Stimulated activated naive B cell treated with anti-CD40 and anti-IgM and Interleukin-4, amounts not matched to agents 10 μg/mL and 1 μg/mL and 100 μg/mL, for 72 hours (primary cell): ENCODE results near the gene HOXA2.

Experiments used
- ATAC-seq, 2 donors: fragments of 150-1000 bp; cut with Tn5 transposase; replicated peaks; 2 replicates each; pipeline ENCODE4 v1.10.0; 2021; ENCODE audit warnings: moderate library complexity in 1 of 2
- DNase-seq: peaks from one replicate; pipeline ENCODE4 v3.0.0; 2021
- H3K27ac Mint-ChIP-seq: one replicate; pipeline ENCODE4 v1.8.0; 2022; ENCODE audit warnings: mild to moderate bottlenecking, mixed read lengths
- H3K27me3 Mint-ChIP-seq, 2 donors: one replicate each; pipeline ENCODE4 v1.8.0; 2022; ENCODE audit warnings: mixed read lengths in 2 of 2
- H3K36me3 Mint-ChIP-seq, 2 donors: one replicate each; pipeline ENCODE4 v1.8.0; 2022; ENCODE audit warnings: mixed read lengths in 2 of 2, mild to moderate bottlenecking in 1 of 2
- H3K4me1 Mint-ChIP-seq, 2 donors: one replicate each; pipeline ENCODE4 v1.8.0; 2022; ENCODE audit warnings: mixed read lengths in 2 of 2, mild to moderate bottlenecking in 1 of 2
- H3K4me3 Mint-ChIP-seq, 2 donors: one replicate each; pipeline ENCODE4 v1.8.0; 2022; ENCODE audit warnings: mild to moderate bottlenecking in 2 of 2, mixed read lengths in 2 of 2, moderate library complexity in 1 of 2
- H3K9me3 Mint-ChIP-seq, 2 donors: one replicate each; pipeline ENCODE4 v1.8.0; 2022; ENCODE audit warnings: mixed read lengths in 2 of 2, mild to moderate bottlenecking in 1 of 2

The HOXA2 gene

GRCh38 chr7:27124096-27124901 is 21.8 kb upstream of the HOXA2 start:
- no peak overlapping the region for H3K27ac Mint-ChIP-seq
- no peak for DNase-seq

GRCh38 chr7:27123477-27124053 is 21.1 kb upstream of the HOXA2 start:
- Mint-ChIP-seq H3K27ac (no peak overlapping the region), H3K4me3 (no peak overlapping the region), H3K27me3 (peaks cover 36 to 40% of the 10 kb centered on the region in 2 donors), H3K4me1 (no peaks in the 10 kb centered on the region), H3K9me3 (no peaks in the 10 kb centered on the region), H3K36me3 (no peaks in the 10 kb centered on the region)
- ATAC-seq (no peak), DNase-seq (no peak)

More at GRCh38 chr7:27124096-27124901, 21.8 kb upstream of the HOXA2 start:
- H3K4me1 Mint-ChIP-seq, result no peaks in the 10 kb centered on the region
- peaks cover 0 to 4% of the 10 kb centered on the region in 2 donors for H3K9me3 Mint-ChIP-seq
- H3K27me3 Mint-ChIP-seq, result peaks cover 44 to 47% of the 10 kb centered on the region in 2 donors
- no peak for ATAC-seq
- H3K36me3 Mint-ChIP-seq, result peaks cover 2 to 4% of the 10 kb centered on the region in 2 donors
- no peak overlapping the region for H3K4me3 Mint-ChIP-seq

GRCh38 chr7:27123007-27123476 is 20.6 kb upstream of the HOXA2 start:
- no peak overlapping the region for H3K4me3 Mint-ChIP-seq
- DNase-seq, result no peak
- peaks cover 34 to 35% of the 10 kb centered on the region in 2 donors for H3K27me3 Mint-ChIP-seq
- H3K36me3 Mint-ChIP-seq, result no peaks in the 10 kb centered on the region
- H3K27ac Mint-ChIP-seq, result no peak overlapping the region
- no peaks in the 10 kb centered on the region for H3K9me3 Mint-ChIP-seq
- no peak for ATAC-seq
- no peaks in the 10 kb centered on the region for H3K4me1 Mint-ChIP-seq

GRCh38 chr7:27122077-27122910 is 19.8 kb upstream of the HOXA2 start:
- no peak overlapping the region for H3K4me3 Mint-ChIP-seq
- ATAC-seq (no peak), DNase-seq (no peak)
- no peaks in the 10 kb centered on the region for H3K36me3 Mint-ChIP-seq
- no peaks in the 10 kb centered on the region for H3K9me3 Mint-ChIP-seq
- no peak overlapping the region for H3K27ac Mint-ChIP-seq
- H3K27me3 Mint-ChIP-seq, result peaks cover 28 to 29% of the 10 kb centered on the region in 2 donors
- H3K4me1 Mint-ChIP-seq, result no peaks in the 10 kb centered on the region

GRCh38 chr7:27121684-27122076 is 19.2 kb upstream of the HOXA2 start:
- DNase-seq (no peak), ATAC-seq (no peak)
- H3K27me3 Mint-ChIP-seq, result peaks cover 23 to 31% of the 10 kb centered on the region in 2 donors
- H3K36me3 Mint-ChIP-seq, result no peaks in the 10 kb centered on the region
- no peak overlapping the region for H3K27ac Mint-ChIP-seq
- no peaks in the 10 kb centered on the region for H3K4me1 Mint-ChIP-seq
- H3K4me3 Mint-ChIP-seq, result no peak overlapping the region
- H3K9me3 Mint-ChIP-seq, result no peaks in the 10 kb centered on the region

- no peak overlapping the region for H3K27ac Mint-ChIP-seq
- no peaks in the 10 kb centered on the region for H3K4me1 Mint-ChIP-seq
- no peaks in the 10 kb centered on the region for H3K9me3 Mint-ChIP-seq
- peaks cover 2 to 16% of the 10 kb centered on the region in 2 donors for H3K27me3 Mint-ChIP-seq
- DNase-seq, result no peak
- ATAC-seq, result no peak
- H3K36me3 Mint-ChIP-seq, result no peaks in the 10 kb centered on the region
- no peak overlapping the region for H3K4me3 Mint-ChIP-seq
Observed at GRCh38 chr7:27119412-27119911, 17.0 kb upstream of the HOXA2 start.

- ATAC-seq, result no peak
- Mint-ChIP-seq H3K36me3 (no peaks in the 10 kb centered on the region), H3K4me1 (no peaks in the 10 kb centered on the region)
Observed at GRCh38 chr7:27118580-27118979, 16.1 kb upstream of the HOXA2 start.

GRCh38 chr7:27117887-27118491 is 15.5 kb upstream of the HOXA2 start:
- Mint-ChIP-seq H3K27me3 (peaks cover 4 to 13% of the 10 kb centered on the region in 2 donors), H3K27ac (no peak overlapping the region), H3K36me3 (no peaks in the 10 kb centered on the region), H3K4me1 (no peaks in the 10 kb centered on the region), H3K9me3 (no peaks in the 10 kb centered on the region), H3K4me3 (no peak overlapping the region)
- ATAC-seq (no peak), DNase-seq (no peak)

More at GRCh38 chr7:27118580-27118979, 16.1 kb upstream of the HOXA2 start:
- Mint-ChIP-seq H3K9me3 (no peaks in the 10 kb centered on the region), H3K27me3 (peaks cover 0 to 10% of the 10 kb centered on the region in 2 donors), H3K4me3 (no peak overlapping the region), H3K27ac (no peak overlapping the region)
- DNase-seq, result no peak

DNA sequence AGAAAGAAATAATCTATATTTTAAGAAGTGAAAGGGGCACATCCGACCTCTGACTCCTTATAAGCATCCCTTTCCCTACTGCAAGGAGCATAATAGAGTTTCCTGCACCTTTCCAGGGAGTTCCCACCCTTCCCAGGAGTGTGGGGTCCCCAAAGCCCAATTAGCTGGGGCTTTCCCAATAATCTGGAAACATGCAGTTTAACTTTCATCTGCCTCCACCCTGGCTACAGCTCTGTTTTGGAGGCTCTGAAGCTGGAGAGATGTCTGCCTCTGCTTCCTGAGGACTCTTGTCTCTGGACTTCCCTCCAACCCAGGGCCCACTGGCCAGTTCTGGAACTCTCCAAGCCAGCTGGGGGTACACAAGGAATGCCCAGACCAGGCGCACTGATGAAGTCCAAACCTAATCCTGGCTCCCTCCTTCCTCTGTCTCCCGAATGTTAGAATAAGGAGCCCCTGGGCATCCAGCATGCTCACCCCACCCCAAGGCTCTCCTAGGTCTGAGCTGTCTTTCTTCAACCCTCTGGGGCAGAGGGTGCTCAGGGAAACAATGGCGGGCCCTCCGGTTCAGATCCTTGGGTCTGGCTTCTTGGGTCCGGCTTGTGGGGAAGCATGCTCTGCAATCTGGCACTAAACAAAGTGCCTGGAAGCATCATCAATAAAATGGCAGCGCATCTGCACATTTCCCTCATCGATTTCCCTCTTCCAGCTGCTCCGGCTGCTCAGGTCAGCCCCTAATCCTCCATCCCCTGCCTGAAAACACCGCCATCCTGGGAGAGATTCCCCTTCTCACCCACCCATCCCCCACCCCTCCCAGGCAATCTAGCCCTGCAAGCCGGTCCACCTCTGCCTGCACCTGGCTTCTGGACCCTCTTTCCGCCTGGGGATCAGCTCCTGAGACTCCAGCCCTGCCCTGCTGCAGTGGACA is 14.7 kb upstream of the HOXA2 start:
- DNase-seq (no peak), ATAC-seq (no peak)
- Mint-ChIP-seq H3K27me3 (peaks cover 4 to 13% of the 10 kb centered on the region in 2 donors), H3K9me3 (no peaks in the 10 kb centered on the region), H3K36me3 (no peaks in the 10 kb centered on the region), H3K4me3 (no peak overlapping the region), H3K27ac (no peak overlapping the region), H3K4me1 (no peaks in the 10 kb centered on the region)

- Mint-ChIP-seq H3K4me3 (no peak overlapping the region), H3K27ac (no peak overlapping the region), H3K9me3 (no peaks in the 10 kb centered on the region), H3K36me3 (no peaks in the 10 kb centered on the region), H3K4me1 (no peaks in the 10 kb centered on the region), H3K27me3 (peaks cover 4 to 13% of the 10 kb centered on the region in 2 donors)
- no peak for DNase-seq
- ATAC-seq, result no peak
Observed at GRCh38 chr7:27116031-27116961, 13.8 kb upstream of the HOXA2 start.

GRCh38 chr7:27115221-27116026 is 12.9 kb upstream of the HOXA2 start:
- no peak overlapping the region for H3K4me3 Mint-ChIP-seq
- no peak overlapping the region for H3K27ac Mint-ChIP-seq
- DNase-seq (no peak), ATAC-seq (no peak)
- H3K36me3 Mint-ChIP-seq, result no peaks in the 10 kb centered on the region
- no peaks in the 10 kb centered on the region for H3K9me3 Mint-ChIP-seq
- H3K4me1 Mint-ChIP-seq, result no peaks in the 10 kb centered on the region
- H3K27me3 Mint-ChIP-seq, result peaks cover 4 to 13% of the 10 kb centered on the region in 2 donors

- DNase-seq, result no peak
Observed at GRCh38 chr7:27114881-27115220, 12.4 kb upstream of the HOXA2 start.

More at GRCh38 chr7:27114881-27115220, 12.4 kb upstream of the HOXA2 start:
- no peak overlapping the region for H3K4me3 Mint-ChIP-seq
- peaks cover 0 to 2% of the 10 kb centered on the region in 2 donors for H3K9me3 Mint-ChIP-seq
- H3K27me3 Mint-ChIP-seq, result peaks cover 6 to 13% of the 10 kb centered on the region in 2 donors
- no peaks in the 10 kb centered on the region for H3K4me1 Mint-ChIP-seq
- no peak overlapping the region for H3K27ac Mint-ChIP-seq
- H3K36me3 Mint-ChIP-seq, result no peaks in the 10 kb centered on the region
- no peak for ATAC-seq
